IPS-NIHi7 (cell line): ENCODE data around the gene DUSP8.
"Not testable (repeated sequence)": the region's sequence is repeated elsewhere in the genome, so short reads cannot be mapped to it uniquely, and the experiment has no call there.

Experiments
- DNase-seq: peaks from one replicate; pipeline ENCODE4 v3.0.0; 2012; ENCODE audit warnings: mixed read lengths; ENCODE audit errors: extremely low spot score

DUSP8 gene

GRCh38 chr11:1516273-1517067 is 55.6 kb downstream of the DUSP8 start:
- no peak for DNase-seq

GRCh38 chr11:1515082-1516060 is 56.7 kb downstream of the DUSP8 start:
- peak; percentile 96 for DNase-seq

- DNase-seq, result no peak
Measured at GRCh38 chr11:1514336-1515061, 57.6 kb downstream of the DUSP8 start.

GRCh38 chr11:1513326-1514296 is 58.5 kb downstream of the DUSP8 start:
- DNase-seq, result no peak

- DNase-seq, result peak; percentile 76
Measured at GRCh38 chr11:1512531-1513258, 59.4 kb downstream of the DUSP8 start.

- DNase-seq, result no peak
Measured at GRCh38 chr11:1511937-1512496, 60.1 kb downstream of the DUSP8 start.

- no peak for DNase-seq
Measured at GRCh38 chr11:1510928-1511327, 61.1 kb downstream of the DUSP8 start.

GRCh38 chr11:1510351-1510750 is 61.7 kb downstream of the DUSP8 start:
- DNase-seq, result not testable (repeated sequence)

GRCh38 chr11:1509626-1510255 is 62.3 kb downstream of the DUSP8 start:
- no peak for DNase-seq

- no peak for DNase-seq
Measured at GRCh38 chr11:1508986-1509385, 63.1 kb downstream of the DUSP8 start.

GRCh38 chr11:1508491-1508891 is 63.6 kb downstream of the DUSP8 start:
- DNase-seq, result no peak

- DNase-seq, result no peak
Measured at GRCh38 chr11:1507381-1508140, 64.5 kb downstream of the DUSP8 start.

- no peak for DNase-seq
Measured at GRCh38 chr11:1506981-1507380, 65.1 kb downstream of the DUSP8 start.

- DNase-seq, result peak; percentile 71
Measured at GRCh38 chr11:1505480-1505879, 66.6 kb downstream of the DUSP8 start.

GRCh38 chr11:1504581-1505290 is 67.3 kb downstream of the DUSP8 start:
- DNase-seq, result no peak

GRCh38 chr11:1504138-1504537 is 67.9 kb downstream of the DUSP8 start:
- DNase-seq, result no peak
